HEK293 (cell line): Measurements from ENCODE around the gene MYL7.

Experiments used
- CTCF ChIA-PET: fragments of 350-600 bp; formaldehyde crosslinking; extraction: SDS; loops from one replicate; lab custom pipeline; 2021; ENCODE audit warnings: antibody characterized with exemption; lab: Yijun Ruan, JAX
- POLR2A ChIA-PET: fragments of 300-600 bp; formaldehyde crosslinking; extraction: SDS; loops from one replicate; lab custom pipeline; 2020; ENCODE audit warnings: antibody characterized with exemption, inconsistent platforms; lab: Yijun Ruan, JAX
- H3K27ac ChIP-seq: fragments of 200-500 bp; sonication (Bioruptor generic); 2 replicates; pipeline ENCODE4 v1.5.1; 2014; ENCODE audit warnings: low read depth, low read length, control low read depth, inconsistent platforms; ENCODE audit errors: extremely low read depth
- H3K36me3 ChIP-seq, 2 experiments: fragments of 200-500 bp in 1 of 2; sonication (Bioruptor generic) in 1 of 2; 1 replicate in 1 of 2; 2 replicates in 1 of 2; pipeline ENCODE4 v1.5.1; 2014 to 2017; ENCODE audit warnings: inconsistent platforms in 2 of 2, low read length in 2 of 2; ENCODE audit not compliant: control insufficient read depth in 2 of 2, insufficient read depth in 1 of 2
- H3K4me1 ChIP-seq: fragments of 200-500 bp; sonication (Bioruptor generic); 2 replicates; pipeline ENCODE4 v1.5.1; 2014; ENCODE audit warnings: mild to moderate bottlenecking, low read length, inconsistent platforms; ENCODE audit not compliant: control insufficient read depth, insufficient read depth
- H3K4me3 ChIP-seq: 2 replicates; pipeline ENCODE4 v1.5.1; 2011; ENCODE audit warnings: low read depth, mild to moderate bottlenecking, control low read depth, low read length, moderate library complexity
- H3K9me3 ChIP-seq: fragments of 200-500 bp; sonication (Bioruptor generic); 2 replicates; pipeline ENCODE4 v1.5.1; 2014; ENCODE audit warnings: low read depth, low read length, inconsistent platforms; ENCODE audit not compliant: control insufficient read depth, insufficient read depth
- GLIS1 ChIP-seq: fragments of 450-650 bp; formaldehyde crosslinking; IDR thresholded peaks from 2 replicates; pipeline ENCODE4 v1.5.1; 2016; ENCODE audit warnings: missing biosample characterization, missing genetic modification characterization
- GLIS2 ChIP-seq: fragments of 450-650 bp; formaldehyde crosslinking; IDR thresholded peaks from 2 replicates; pipeline ENCODE4 v1.5.1; 2016; ENCODE audit warnings: missing biosample characterization, missing genetic modification characterization
- IKZF3 ChIP-seq: fragments of 450-650 bp; IDR thresholded peaks from 2 replicates; pipeline ENCODE4 v1.5.0; 2018; ENCODE audit warnings: missing biosample characterization, mild to moderate bottlenecking, missing genetic modification characterization, moderate library complexity
- KLF10 ChIP-seq: fragments of 450-650 bp; IDR thresholded peaks from 2 replicates; pipeline ENCODE4 v1.5.1; 2018; ENCODE audit warnings: missing biosample characterization, mild to moderate bottlenecking, missing genetic modification characterization
- SP3 ChIP-seq: fragments of 450-650 bp; formaldehyde crosslinking; IDR thresholded peaks from 2 replicates; pipeline ENCODE4 v1.5.1; 2016; ENCODE audit warnings: missing biosample characterization, missing genetic modification characterization
- TCF7L2 ChIP-seq: IDR thresholded peaks from 2 replicates; pipeline ENCODE4 v1.6.1; 2011; ENCODE audit warnings: low read depth, mild to moderate bottlenecking, inconsistent platforms, low read length, moderate library complexity, borderline replicate concordance
- ZBTB1 ChIP-seq: fragments of 450-650 bp; formaldehyde crosslinking; IDR thresholded peaks from 2 replicates; pipeline ENCODE4 v1.5.1; 2016; ENCODE audit warnings: missing biosample characterization, missing genetic modification characterization
- ZBTB21 ChIP-seq: fragments of 450-650 bp; formaldehyde crosslinking; IDR thresholded peaks from 2 replicates; pipeline ENCODE4 v1.5.1; 2017; ENCODE audit warnings: missing biosample characterization, missing genetic modification characterization
- ZFP69B ChIP-seq: fragments of 450-650 bp; formaldehyde crosslinking; IDR thresholded peaks from 2 replicates; pipeline ENCODE4 v1.5.1; 2016; ENCODE audit warnings: missing biosample characterization, missing genetic modification characterization
- ZNF140 ChIP-seq: fragments of 450-650 bp; formaldehyde crosslinking; IDR thresholded peaks from 2 replicates; pipeline ENCODE4 v1.5.1; 2016; ENCODE audit warnings: missing biosample characterization, missing genetic modification characterization
- ZNF2 ChIP-seq: fragments of 450-650 bp; formaldehyde crosslinking; IDR thresholded peaks from 2 replicates; pipeline ENCODE4 v1.5.1; 2016; ENCODE audit warnings: missing biosample characterization, missing genetic modification characterization
- ZNF211 ChIP-seq: fragments of 450-650 bp; formaldehyde crosslinking; IDR thresholded peaks from 2 replicates; pipeline ENCODE4 v1.5.1; 2016; ENCODE audit warnings: low read depth, missing biosample characterization, missing genetic modification characterization
- ZNF335 ChIP-seq: fragments of 450-650 bp; formaldehyde crosslinking; conservative IDR thresholded peaks from 2 replicates; pipeline ENCODE4 v1.5.1; 2016; ENCODE audit warnings: missing biosample characterization, missing genetic modification characterization
- ZNF558 ChIP-seq: fragments of 450-650 bp; formaldehyde crosslinking; IDR thresholded peaks from 2 replicates; pipeline ENCODE4 v1.5.1; 2016; ENCODE audit warnings: missing biosample characterization, missing genetic modification characterization
- ZNF561 ChIP-seq: fragments of 450-650 bp; IDR thresholded peaks from 2 replicates; pipeline ENCODE4 v1.5.1; 2018; ENCODE audit warnings: missing biosample characterization, missing genetic modification characterization, borderline replicate concordance
- ZNF623 ChIP-seq: fragments of 450-650 bp; formaldehyde crosslinking; IDR thresholded peaks from 2 replicates; pipeline ENCODE4 v1.5.1; 2016; ENCODE audit warnings: missing biosample characterization, missing genetic modification characterization
- ZNF792 ChIP-seq: fragments of 450-650 bp; formaldehyde crosslinking; IDR thresholded peaks from 2 replicates; pipeline ENCODE4 v1.5.1; 2016; ENCODE audit warnings: missing biosample characterization, missing genetic modification characterization
- TF ChIP-seq, protein P1 (sequence below): fragments of 450-650 bp; formaldehyde crosslinking; IDR thresholded peaks from 2 replicates; pipeline ENCODE4 v1.5.1; 2016; ENCODE audit warnings: missing biosample characterization, missing genetic modification characterization
- TF ChIP-seq, protein P2 (sequence below): fragments of 450-650 bp; formaldehyde crosslinking; IDR thresholded peaks from 2 replicates; pipeline ENCODE4 v1.5.1; 2016; ENCODE audit warnings: missing biosample characterization, missing genetic modification characterization
- TF ChIP-seq, protein P3 (sequence below): fragments of 450-650 bp; formaldehyde crosslinking; IDR thresholded peaks from 2 replicates; pipeline ENCODE4 v1.5.1; 2017; ENCODE audit warnings: missing biosample characterization, mild to moderate bottlenecking, missing genetic modification characterization, moderate library complexity
- TF ChIP-seq, protein P4 (sequence below): fragments of 450-650 bp; formaldehyde crosslinking; IDR thresholded peaks from 2 replicates; pipeline ENCODE4 v1.5.1; 2016; ENCODE audit warnings: missing biosample characterization, missing genetic modification characterization
- TF ChIP-seq, protein P5 (sequence below): fragments of 450-650 bp; formaldehyde crosslinking; IDR thresholded peaks from 2 replicates; pipeline ENCODE4 v1.5.1; 2016; ENCODE audit warnings: missing biosample characterization, missing genetic modification characterization

The MYL7 gene

DNA sequence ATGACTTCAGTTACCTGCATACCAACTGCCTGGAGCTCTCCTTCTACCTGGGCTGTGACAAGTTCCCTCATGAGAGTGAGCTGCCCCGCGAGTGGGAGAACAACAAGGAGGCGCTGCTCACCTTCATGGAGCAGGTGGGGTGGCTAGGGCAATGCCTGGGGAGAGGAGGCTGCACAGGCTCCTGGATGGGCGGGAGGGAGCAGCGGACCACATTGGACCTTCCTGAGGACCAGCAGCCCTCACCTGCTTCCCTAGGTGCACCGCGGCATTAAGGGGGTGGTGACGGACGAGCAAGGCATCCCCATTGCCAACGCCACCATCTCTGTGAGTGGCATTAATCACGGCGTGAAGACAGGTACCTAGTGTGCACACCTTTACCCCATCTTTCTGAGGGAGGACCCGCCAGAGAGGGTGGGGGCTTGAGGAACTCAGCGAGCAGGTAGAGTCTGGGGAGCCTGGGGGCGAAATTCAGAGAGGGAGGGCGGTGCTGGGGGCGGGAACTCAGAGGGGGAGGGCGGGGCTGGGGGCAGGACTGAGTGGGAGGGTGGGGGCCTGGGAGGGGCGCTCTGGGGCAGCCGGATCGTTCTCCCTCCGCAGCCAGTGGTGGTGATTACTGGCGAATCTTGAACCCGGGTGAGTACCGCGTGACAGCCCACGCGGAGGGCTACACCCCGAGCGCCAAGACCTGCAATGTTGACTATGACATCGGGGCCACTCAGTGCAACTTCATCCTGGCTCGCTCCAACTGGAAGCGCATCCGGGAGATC, 28.0 kb downstream of the MYL7 start:
- no peaks in the 10 kb centered on the region for H3K9me3 ChIP-seq
- H3K4me1 ChIP-seq, result no peaks in the 10 kb centered on the region
- H3K27ac ChIP-seq, result no peak overlapping the region
- TF ChIP-seq KLF10 (tag by site-specific recombination), result no peak
- TF ChIP-seq ZBTB21, result no peak
- no peak for TF ChIP-seq ZNF792 (tag by site-specific recombination)
- peak; percentile 51 for TF ChIP-seq ZNF335 (tag by site-specific recombination)
- TF ChIP-seq ZNF2 (tag by site-specific recombination), result no peak
- TF ChIP-seq, protein P1, sequence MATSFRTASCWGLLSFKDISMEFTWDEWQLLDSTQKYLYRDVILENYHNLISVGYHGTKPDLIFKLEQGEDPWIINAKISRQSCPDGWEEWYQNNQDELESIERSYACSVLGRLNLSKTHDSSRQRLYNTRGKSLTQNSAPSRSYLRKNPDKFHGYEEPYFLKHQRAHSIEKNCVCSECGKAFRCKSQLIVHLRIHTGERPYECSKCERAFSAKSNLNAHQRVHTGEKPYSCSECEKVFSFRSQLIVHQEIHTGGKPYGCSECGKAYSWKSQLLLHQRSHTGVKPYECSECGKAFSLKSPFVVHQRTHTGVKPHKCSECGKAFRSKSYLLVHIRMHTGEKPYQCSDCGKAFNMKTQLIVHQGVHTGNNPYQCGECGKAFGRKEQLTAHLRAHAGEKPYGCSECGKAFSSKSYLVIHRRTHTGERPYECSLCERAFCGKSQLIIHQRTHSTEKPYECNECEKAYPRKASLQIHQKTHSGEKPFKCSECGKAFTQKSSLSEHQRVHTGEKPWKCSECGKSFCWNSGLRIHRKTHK, result no peak
- no peak for TF ChIP-seq ZNF558 (tag by site-specific recombination)
- TF ChIP-seq, protein P2, sequence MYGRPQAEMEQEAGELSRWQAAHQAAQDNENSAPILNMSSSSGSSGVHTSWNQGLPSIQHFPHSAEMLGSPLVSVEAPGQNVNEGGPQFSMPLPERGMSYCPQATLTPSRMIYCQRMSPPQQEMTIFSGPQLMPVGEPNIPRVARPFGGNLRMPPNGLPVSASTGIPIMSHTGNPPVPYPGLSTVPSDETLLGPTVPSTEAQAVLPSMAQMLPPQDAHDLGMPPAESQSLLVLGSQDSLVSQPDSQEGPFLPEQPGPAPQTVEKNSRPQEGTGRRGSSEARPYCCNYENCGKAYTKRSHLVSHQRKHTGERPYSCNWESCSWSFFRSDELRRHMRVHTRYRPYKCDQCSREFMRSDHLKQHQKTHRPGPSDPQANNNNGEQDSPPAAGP (tag by site-specific recombination), result 0 out of 2 replicates have a peak, but pooled peaks have one; percentile 11
- TF ChIP-seq, all 188 proteins: peak for 2
- H3K4me3 ChIP-seq, result no peak overlapping the region
- H3K36me3 ChIP-seq, result peaks cover 0 to 40% of the 10 kb centered on the region in 2 experiments; a peak in 2 of 3 replicates
- CTCF ChIA-PET, result no interaction called here
- POLR2A ChIA-PET, result interaction anchor here (0.6 to 1.0 kb wide), 2 partner anchors 9 to 94 kb away, joined by 3 read pairs; no protein-coding TSS in a partner anchor

DNA sequence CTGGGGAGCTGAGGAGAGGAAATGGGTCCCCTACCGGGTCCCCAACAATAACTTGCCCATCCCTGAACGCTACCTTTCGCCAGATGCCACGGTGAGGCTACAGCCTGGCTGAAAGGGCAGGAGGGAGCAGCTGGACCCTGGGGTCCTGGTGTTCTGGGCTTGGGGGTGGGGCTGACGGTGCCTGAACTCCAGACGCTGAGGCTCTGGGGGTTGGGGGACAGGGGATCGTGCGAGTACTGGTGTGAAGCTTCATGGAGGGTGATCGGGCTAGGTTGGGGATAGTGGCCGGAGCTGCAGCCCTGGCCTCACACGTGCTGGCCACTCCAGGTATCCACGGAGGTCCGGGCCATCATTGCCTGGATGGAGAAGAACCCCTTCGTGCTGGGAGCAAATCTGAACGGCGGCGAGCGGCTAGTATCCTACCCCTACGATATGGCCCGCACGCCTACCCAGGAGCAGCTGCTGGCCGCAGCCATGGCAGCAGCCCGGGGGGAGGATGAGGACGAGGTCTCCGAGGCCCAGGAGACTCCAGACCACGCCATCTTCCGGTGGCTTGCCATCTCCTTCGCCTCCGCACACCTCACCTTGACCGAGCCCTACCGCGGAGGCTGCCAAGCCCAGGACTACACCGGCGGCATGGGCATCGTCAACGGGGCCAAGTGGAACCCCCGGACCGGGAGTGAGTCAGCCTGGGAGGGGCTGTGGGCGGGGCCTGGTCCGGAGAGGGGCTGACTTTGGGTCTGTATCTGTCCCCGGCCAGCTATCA, 28.7 kb downstream of the MYL7 start:
- H3K4me1 ChIP-seq, result no peaks in the 10 kb centered on the region
- H3K9me3 ChIP-seq, result no peaks in the 10 kb centered on the region
- POLR2A ChIA-PET, result interaction anchor here (0.6 to 1.2 kb wide), 5 partner anchors 10 to 93 kb away, joined by 3 to 5 read pairs (median 3); partner anchors contain the start of genes PGAM2 and POLD2
- H3K27ac ChIP-seq, result no peak overlapping the region
- H3K36me3 ChIP-seq, result peaks cover 0 to 33% of the 10 kb centered on the region in 2 experiments; a peak in 2 of 3 replicates
- no peak overlapping the region for H3K4me3 ChIP-seq
- CTCF ChIA-PET, result interaction anchor here (0.5 to 1.0 kb wide), 2 partner anchors 10 to 110 kb away, joined by 3 read pairs; no protein-coding TSS in a partner anchor
- TF ChIP-seq ZNF140 (tag by site-specific recombination), result no peak
- peak; percentile 76 for TF ChIP-seq GLIS1 (tag by site-specific recombination)
- no peak for TF ChIP-seq ZNF561 (tag by site-specific recombination)
- TF ChIP-seq SP3, result 0 out of 2 replicates have a peak, but pooled peaks have one; percentile 29
- TF ChIP-seq, protein P3, sequence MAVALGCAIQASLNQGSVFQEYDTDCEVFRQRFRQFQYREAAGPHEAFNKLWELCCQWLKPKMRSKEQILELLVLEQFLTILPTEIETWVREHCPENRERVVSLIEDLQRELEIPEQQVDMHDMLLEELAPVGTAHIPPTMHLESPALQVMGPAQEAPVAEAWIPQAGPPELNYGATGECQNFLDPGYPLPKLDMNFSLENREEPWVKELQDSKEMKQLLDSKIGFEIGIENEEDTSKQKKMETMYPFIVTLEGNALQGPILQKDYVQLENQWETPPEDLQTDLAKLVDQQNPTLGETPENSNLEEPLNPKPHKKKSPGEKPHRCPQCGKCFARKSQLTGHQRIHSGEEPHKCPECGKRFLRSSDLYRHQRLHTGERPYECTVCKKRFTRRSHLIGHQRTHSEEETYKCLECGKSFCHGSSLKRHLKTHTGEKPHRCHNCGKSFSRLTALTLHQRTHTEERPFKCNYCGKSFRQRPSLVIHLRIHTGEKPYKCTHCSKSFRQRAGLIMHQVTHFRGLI (tag by site-specific recombination), result peak; percentile 79
- TF ChIP-seq ZFP69B, result no peak
- no peak for TF ChIP-seq TCF7L2
- TF ChIP-seq IKZF3, result no peak
- no peak for TF ChIP-seq ZBTB1 (tag by site-specific recombination)
- TF ChIP-seq ZNF211 (tag by site-specific recombination), result no peak
- TF ChIP-seq, protein P4, sequence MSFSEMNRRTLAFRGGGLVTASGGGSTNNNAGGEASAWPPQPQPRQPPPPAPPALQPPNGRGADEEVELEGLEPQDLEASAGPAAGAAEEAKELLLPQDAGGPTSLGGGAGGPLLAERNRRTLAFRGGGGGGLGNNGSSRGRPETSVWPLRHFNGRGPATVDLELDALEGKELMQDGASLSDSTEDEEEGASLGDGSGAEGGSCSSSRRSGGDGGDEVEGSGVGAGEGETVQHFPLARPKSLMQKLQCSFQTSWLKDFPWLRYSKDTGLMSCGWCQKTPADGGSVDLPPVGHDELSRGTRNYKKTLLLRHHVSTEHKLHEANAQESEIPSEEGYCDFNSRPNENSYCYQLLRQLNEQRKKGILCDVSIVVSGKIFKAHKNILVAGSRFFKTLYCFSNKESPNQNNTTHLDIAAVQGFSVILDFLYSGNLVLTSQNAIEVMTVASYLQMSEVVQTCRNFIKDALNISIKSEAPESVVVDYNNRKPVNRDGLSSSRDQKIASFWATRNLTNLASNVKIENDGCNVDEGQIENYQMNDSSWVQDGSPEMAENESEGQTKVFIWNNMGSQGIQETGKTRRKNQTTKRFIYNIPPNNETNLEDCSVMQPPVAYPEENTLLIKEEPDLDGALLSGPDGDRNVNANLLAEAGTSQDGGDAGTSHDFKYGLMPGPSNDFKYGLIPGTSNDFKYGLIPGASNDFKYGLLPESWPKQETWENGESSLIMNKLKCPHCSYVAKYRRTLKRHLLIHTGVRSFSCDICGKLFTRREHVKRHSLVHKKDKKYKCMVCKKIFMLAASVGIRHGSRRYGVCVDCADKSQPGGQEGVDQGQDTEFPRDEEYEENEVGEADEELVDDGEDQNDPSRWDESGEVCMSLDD (tag by site-specific recombination), result 0 out of 2 replicates have a peak, but pooled peaks have one; percentile 22
- TF ChIP-seq GLIS2 (tag by site-specific recombination), result 0 out of 2 replicates have a peak, but pooled peaks have one; percentile 26
- TF ChIP-seq, protein P2 (tag by site-specific recombination), result 0 out of 2 replicates have a peak, but pooled peaks have one; percentile 12
- no peak for TF ChIP-seq ZNF623 (tag by site-specific recombination)
- TF ChIP-seq, protein P5, sequence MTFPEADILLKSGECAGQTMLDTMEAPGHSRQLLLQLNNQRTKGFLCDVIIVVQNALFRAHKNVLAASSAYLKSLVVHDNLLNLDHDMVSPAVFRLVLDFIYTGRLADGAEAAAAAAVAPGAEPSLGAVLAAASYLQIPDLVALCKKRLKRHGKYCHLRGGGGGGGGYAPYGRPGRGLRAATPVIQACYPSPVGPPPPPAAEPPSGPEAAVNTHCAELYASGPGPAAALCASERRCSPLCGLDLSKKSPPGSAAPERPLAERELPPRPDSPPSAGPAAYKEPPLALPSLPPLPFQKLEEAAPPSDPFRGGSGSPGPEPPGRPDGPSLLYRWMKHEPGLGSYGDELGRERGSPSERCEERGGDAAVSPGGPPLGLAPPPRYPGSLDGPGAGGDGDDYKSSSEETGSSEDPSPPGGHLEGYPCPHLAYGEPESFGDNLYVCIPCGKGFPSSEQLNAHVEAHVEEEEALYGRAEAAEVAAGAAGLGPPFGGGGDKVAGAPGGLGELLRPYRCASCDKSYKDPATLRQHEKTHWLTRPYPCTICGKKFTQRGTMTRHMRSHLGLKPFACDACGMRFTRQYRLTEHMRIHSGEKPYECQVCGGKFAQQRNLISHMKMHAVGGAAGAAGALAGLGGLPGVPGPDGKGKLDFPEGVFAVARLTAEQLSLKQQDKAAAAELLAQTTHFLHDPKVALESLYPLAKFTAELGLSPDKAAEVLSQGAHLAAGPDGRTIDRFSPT (tag by site-specific recombination), result 0 out of 2 replicates have a peak, but pooled peaks have one; percentile 38
